ENCODE measurements around the gene SMKR1.
"Not testable (repeated sequence)": the region's sequence is repeated elsewhere in the genome, so short reads cannot be mapped to it uniquely, and the experiment has no call there.

Gene SMKR1

DNA sequence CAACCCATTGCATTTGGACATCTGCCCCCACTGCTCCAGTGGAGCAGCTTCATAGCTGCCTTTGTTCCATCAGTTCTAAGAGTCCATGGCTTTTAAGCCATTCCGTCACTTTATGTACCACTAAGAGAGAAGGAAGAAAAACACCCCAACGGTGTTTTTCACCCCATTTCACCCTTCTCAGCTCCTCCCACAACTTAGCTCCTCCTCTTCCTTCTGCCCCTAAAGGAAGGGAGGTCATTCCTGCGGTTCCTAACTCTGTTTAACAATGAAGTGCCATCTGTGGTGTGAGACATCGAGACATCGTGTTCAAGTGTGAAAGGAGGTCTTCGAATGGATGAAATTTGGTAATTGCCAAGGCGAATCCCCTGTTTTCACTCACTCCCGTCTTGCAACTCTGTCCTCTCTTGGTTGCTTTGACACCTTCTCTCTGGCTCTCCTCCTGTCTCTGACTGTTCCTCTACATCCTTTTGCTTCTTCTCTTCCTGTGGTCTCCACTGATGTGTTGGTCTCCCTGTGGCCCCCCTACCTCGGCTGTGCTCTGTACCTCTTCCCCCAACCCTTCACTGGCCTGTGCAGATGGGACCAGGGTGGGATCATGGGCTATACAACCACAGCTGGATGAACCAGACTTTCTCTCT lies 23.0 kb downstream of the SMKR1 start:
- no peaks in the 10 kb centered on the region for H3K27me3 ChIP-seq (ENCODE audit: insufficient read depth, insufficient read length)
- H3K36me3 ChIP-seq (ENCODE audit: insufficient read depth, insufficient read length, low read length): no peaks in the 10 kb centered on the region
- H3K4me3 ChIP-seq (ENCODE audit: insufficient read length, low read depth): no peak overlapping the region
- DNase-seq (ENCODE audit: low read depth, low spot score): no peak
- no peaks in the 10 kb centered on the region for H3K9me3 ChIP-seq (ENCODE audit: insufficient read depth, low read length)
- TF ChIP-seq YY1 (IDR thresholded peaks at IDR 0.05; ENCODE audit: insufficient read depth, insufficient read length): no peak
- TF ChIP-seq ZNF274 (IDR thresholded peaks at IDR 0.05; ENCODE audit: low read depth, low read length): no peak
- no peak for TF ChIP-seq SUZ12 (IDR thresholded peaks at IDR 0.05; ENCODE audit: extremely low read depth, insufficient read depth, insufficient read length)
- no peak overlapping the region for H3K9ac ChIP-seq (ENCODE audit: insufficient read length, low read depth)
- peaks cover 8% of the 10 kb centered on the region for H3K4me1 ChIP-seq (ENCODE audit: insufficient read depth, insufficient read length)

DNA sequence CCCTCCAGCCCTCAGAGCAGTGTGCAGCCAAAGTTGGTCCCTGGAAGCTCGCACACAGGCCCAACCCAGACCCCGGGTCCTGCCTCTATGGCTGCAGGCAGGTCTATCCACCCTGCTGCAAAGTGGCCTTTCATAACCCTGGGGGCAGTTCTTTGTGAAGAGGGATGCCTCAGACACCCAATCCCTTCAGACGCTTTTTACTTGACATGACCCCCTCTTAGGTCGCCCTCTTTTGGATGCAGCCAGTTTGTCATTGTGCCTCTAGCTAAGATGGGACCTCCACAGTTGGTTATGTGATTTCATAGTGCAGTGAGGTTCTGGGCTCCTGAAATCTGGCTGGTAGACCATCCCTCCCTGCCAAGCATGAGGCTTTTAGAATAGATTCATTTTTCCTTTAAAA lies 27.3 kb downstream of the SMKR1 start:
- Histone ChIP-seq H3K36me3 (ENCODE audit: insufficient read depth, insufficient read length, low read length) (no peaks in the 10 kb centered on the region), H3K4me3 (ENCODE audit: insufficient read length, low read depth) (no peak overlapping the region), H3K27me3 (ENCODE audit: insufficient read depth, insufficient read length) (no peaks in the 10 kb centered on the region), H3K9ac (ENCODE audit: insufficient read length, low read depth) (no peak overlapping the region), H3K4me1 (ENCODE audit: insufficient read depth, insufficient read length) (peaks cover 7% of the 10 kb centered on the region), H3K9me3 (ENCODE audit: insufficient read depth, low read length) (no peaks in the 10 kb centered on the region)
- TF ChIP-seq YY1 (IDR thresholded peaks at IDR 0.05; ENCODE audit: insufficient read depth, insufficient read length): no peak
- TF ChIP-seq ZNF274 (IDR thresholded peaks at IDR 0.05; ENCODE audit: low read depth, low read length): no peak
- TF ChIP-seq SUZ12 (IDR thresholded peaks at IDR 0.05; ENCODE audit: extremely low read depth, insufficient read depth, insufficient read length): no peak
- no peak for DNase-seq (ENCODE audit: low read depth, low spot score)

GRCh38 chr7:129530795-129531391 lies 28.6 kb downstream of the SMKR1 start:
- no peak for TF ChIP-seq YY1 (IDR thresholded peaks at IDR 0.05; ENCODE audit: insufficient read depth, insufficient read length)
- no peak for TF ChIP-seq ZNF274 (IDR thresholded peaks at IDR 0.05; ENCODE audit: low read depth, low read length)
- no peak for TF ChIP-seq SUZ12 (IDR thresholded peaks at IDR 0.05; ENCODE audit: extremely low read depth, insufficient read depth, insufficient read length)
- Histone ChIP-seq H3K4me1 (ENCODE audit: insufficient read depth, insufficient read length) (peaks cover 7% of the 10 kb centered on the region), H3K27me3 (ENCODE audit: insufficient read depth, insufficient read length) (no peaks in the 10 kb centered on the region), H3K9me3 (ENCODE audit: insufficient read depth, low read length) (no peaks in the 10 kb centered on the region), H3K4me3 (ENCODE audit: insufficient read length, low read depth) (no peak overlapping the region), H3K36me3 (ENCODE audit: insufficient read depth, insufficient read length, low read length) (no peaks in the 10 kb centered on the region), H3K9ac (ENCODE audit: insufficient read length, low read depth) (no peak overlapping the region)
- DNase-seq (ENCODE audit: low read depth, low spot score): no peak

DNA sequence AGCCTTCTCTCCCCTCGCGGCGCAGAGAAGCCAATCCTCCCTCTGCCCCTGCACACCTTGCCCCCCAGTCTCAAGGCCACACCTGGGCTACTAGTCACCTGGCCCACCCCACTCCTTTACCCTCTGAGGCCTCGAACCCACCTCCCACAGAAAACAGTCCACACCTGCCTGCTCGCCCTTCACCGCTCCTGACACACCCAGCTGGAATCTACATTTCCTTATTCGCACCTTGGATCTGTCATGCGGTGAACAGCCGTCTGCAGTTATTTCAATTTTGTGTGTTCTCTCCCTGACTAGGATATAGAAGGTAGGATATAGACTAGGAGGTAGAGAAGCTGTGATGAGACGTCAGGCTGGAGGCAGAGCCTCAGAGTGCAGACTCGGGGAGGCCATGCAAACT lies 29.4 kb downstream of the SMKR1 start:
- Histone ChIP-seq H3K9me3 (ENCODE audit: insufficient read depth, low read length) (no peaks in the 10 kb centered on the region), H3K4me3 (ENCODE audit: insufficient read length, low read depth) (no peak overlapping the region), H3K4me1 (ENCODE audit: insufficient read depth, insufficient read length) (peaks cover 7% of the 10 kb centered on the region), H3K27me3 (ENCODE audit: insufficient read depth, insufficient read length) (no peaks in the 10 kb centered on the region), H3K9ac (ENCODE audit: insufficient read length, low read depth) (no peak overlapping the region), H3K36me3 (ENCODE audit: insufficient read depth, insufficient read length, low read length) (no peaks in the 10 kb centered on the region)
- no peak for DNase-seq (ENCODE audit: low read depth, low spot score)
- TF ChIP-seq ZNF274 (IDR thresholded peaks at IDR 0.05; ENCODE audit: low read depth, low read length): no peak
- TF ChIP-seq SUZ12 (IDR thresholded peaks at IDR 0.05; ENCODE audit: extremely low read depth, insufficient read depth, insufficient read length): no peak
- no peak for TF ChIP-seq YY1 (IDR thresholded peaks at IDR 0.05; ENCODE audit: insufficient read depth, insufficient read length)

GRCh38 chr7:129532375-129532774 lies 30.0 kb downstream of the SMKR1 start:
- H3K36me3 ChIP-seq (ENCODE audit: insufficient read depth, insufficient read length, low read length): no peaks in the 10 kb centered on the region
- H3K27me3 ChIP-seq (ENCODE audit: insufficient read depth, insufficient read length): no peaks in the 10 kb centered on the region
- TF ChIP-seq ZNF274 (IDR thresholded peaks at IDR 0.05; ENCODE audit: low read depth, low read length) (no peak), YY1 (IDR thresholded peaks at IDR 0.05; ENCODE audit: insufficient read depth, insufficient read length) (no peak), SUZ12 (IDR thresholded peaks at IDR 0.05; ENCODE audit: extremely low read depth, insufficient read depth, insufficient read length) (no peak)
- no peak overlapping the region for H3K9ac ChIP-seq (ENCODE audit: insufficient read length, low read depth)
- no peak overlapping the region for H3K4me3 ChIP-seq (ENCODE audit: insufficient read length, low read depth)
- DNase-seq (ENCODE audit: low read depth, low spot score): no peak
- H3K4me1 ChIP-seq (ENCODE audit: insufficient read depth, insufficient read length): peaks cover 7% of the 10 kb centered on the region
- no peaks in the 10 kb centered on the region for H3K9me3 ChIP-seq (ENCODE audit: insufficient read depth, low read length)

- DNase-seq (ENCODE audit: low read depth, low spot score); H3K9me3 ChIP-seq (ENCODE audit: insufficient read depth, low read length); H3K4me1 ChIP-seq (ENCODE audit: insufficient read depth, insufficient read length); H3K4me3 ChIP-seq (ENCODE audit: insufficient read length, low read depth); H3K36me3 ChIP-seq (ENCODE audit: insufficient read depth, insufficient read length, low read length); H3K27me3 ChIP-seq (ENCODE audit: insufficient read depth, insufficient read length); H3K9ac ChIP-seq (ENCODE audit: insufficient read length, low read depth): not testable (repeated sequence)
Measured at GRCh38 chr7:129534558-129535274, 32.4 kb downstream of the SMKR1 start.

GRCh38 chr7:129535896-129536295 lies 33.6 kb downstream of the SMKR1 start:
- no peak overlapping the region for H3K9ac ChIP-seq (ENCODE audit: insufficient read length, low read depth)
- H3K4me3 ChIP-seq (ENCODE audit: insufficient read length, low read depth): no peak overlapping the region
- no peaks in the 10 kb centered on the region for H3K36me3 ChIP-seq (ENCODE audit: insufficient read depth, insufficient read length, low read length)
- H3K9me3 ChIP-seq (ENCODE audit: insufficient read depth, low read length): no peaks in the 10 kb centered on the region
- no peak for DNase-seq (ENCODE audit: low read depth, low spot score)
- H3K27me3 ChIP-seq (ENCODE audit: insufficient read depth, insufficient read length): no peaks in the 10 kb centered on the region
- peaks cover 6% of the 10 kb centered on the region for H3K4me1 ChIP-seq (ENCODE audit: insufficient read depth, insufficient read length)
- no peak for TF ChIP-seq ZNF274 (IDR thresholded peaks at IDR 0.05; ENCODE audit: low read depth, low read length)
- TF ChIP-seq YY1 (IDR thresholded peaks at IDR 0.05; ENCODE audit: insufficient read depth, insufficient read length): no peak
- TF ChIP-seq SUZ12 (IDR thresholded peaks at IDR 0.05; ENCODE audit: extremely low read depth, insufficient read depth, insufficient read length): no peak
